Tibial nerve (tissue), 4 donors: ENCODE results near the gene SOS1.

ENCODE experiments used
- EP300 ChIP-seq, 2 donors: sonication (generic); formaldehyde crosslinking; IDR thresholded peaks; one replicate each; pipeline ENCODE4 v1.6.1; 2017; ENCODE audit warnings: antibody characterized with exemption in 2 of 2, mild to moderate bottlenecking in 1 of 2
- TF ChIP-seq, protein P1 (sequence below), 5 experiments: fragments of 200-600 bp in 3 of 5; fragments of 450-650 bp in 2 of 5; sonication (generic) in 3 of 5; IDR thresholded peaks; one replicate each; pipeline ENCODE4 v1.5.1; 2016 to 2019; ENCODE audit warnings: antibody characterized with exemption in 5 of 5, mild to moderate bottlenecking in 3 of 5, moderate library complexity in 2 of 5

DNA sequence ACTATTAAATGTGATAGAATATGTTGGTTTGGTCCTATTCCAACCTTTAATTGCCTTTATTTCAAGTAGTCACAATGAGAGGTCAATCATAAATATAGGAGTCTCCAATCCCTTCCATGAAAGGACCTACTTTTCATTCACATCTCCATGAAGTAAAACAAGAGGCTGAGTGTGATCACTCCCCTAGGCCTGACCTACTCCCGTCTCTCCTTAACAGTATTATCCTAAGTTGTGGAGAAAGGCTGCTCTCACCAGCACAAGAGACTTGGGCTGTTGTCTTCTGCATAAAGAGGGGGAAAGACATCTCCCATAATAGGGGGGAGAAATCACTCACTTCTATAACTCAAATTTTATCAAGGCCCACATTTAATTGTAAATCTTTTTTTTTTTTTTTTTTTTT, 105.4 kb downstream of the SOS1 start:
- TF ChIP-seq, protein P1, sequence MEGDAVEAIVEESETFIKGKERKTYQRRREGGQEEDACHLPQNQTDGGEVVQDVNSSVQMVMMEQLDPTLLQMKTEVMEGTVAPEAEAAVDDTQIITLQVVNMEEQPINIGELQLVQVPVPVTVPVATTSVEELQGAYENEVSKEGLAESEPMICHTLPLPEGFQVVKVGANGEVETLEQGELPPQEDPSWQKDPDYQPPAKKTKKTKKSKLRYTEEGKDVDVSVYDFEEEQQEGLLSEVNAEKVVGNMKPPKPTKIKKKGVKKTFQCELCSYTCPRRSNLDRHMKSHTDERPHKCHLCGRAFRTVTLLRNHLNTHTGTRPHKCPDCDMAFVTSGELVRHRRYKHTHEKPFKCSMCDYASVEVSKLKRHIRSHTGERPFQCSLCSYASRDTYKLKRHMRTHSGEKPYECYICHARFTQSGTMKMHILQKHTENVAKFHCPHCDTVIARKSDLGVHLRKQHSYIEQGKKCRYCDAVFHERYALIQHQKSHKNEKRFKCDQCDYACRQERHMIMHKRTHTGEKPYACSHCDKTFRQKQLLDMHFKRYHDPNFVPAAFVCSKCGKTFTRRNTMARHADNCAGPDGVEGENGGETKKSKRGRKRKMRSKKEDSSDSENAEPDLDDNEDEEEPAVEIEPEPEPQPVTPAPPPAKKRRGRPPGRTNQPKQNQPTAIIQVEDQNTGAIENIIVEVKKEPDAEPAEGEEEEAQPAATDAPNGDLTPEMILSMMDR (IDR thresholded peaks at IDR 0.05), result no peak
- TF ChIP-seq EP300 (IDR thresholded peaks at IDR 0.05), result no peak
